ENCODE results near the gene ADAMTS7.

DNA sequence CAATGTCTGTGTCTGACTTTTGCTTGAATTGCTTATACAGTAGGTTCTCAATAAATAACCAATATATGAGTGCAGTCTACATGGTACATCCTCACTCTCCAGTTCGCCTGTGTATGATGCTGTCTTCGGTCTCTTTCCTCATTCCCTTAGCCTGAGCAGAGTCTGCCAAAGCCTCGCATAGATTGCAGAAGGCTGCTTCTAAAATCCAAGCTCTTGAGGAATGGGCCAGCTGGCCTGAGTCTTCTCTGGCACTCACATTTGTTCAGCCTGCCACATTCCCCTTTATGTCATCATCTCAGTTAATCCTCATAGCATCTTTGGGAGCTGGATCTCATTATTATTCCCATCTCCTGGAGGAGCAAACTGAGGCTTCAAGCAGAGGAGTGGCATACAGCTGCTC, 27.2 kb upstream of the ADAMTS7 start:
- TF ChIP-seq, protein P1, sequence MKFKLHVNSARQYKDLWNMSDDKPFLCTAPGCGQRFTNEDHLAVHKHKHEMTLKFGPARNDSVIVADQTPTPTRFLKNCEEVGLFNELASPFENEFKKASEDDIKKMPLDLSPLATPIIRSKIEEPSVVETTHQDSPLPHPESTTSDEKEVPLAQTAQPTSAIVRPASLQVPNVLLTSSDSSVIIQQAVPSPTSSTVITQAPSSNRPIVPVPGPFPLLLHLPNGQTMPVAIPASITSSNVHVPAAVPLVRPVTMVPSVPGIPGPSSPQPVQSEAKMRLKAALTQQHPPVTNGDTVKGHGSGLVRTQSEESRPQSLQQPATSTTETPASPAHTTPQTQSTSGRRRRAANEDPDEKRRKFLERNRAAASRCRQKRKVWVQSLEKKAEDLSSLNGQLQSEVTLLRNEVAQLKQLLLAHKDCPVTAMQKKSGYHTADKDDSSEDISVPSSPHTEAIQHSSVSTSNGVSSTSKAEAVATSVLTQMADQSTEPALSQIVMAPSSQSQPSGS (tag by site-specific recombination; IDR thresholded peaks at IDR 0.05; ENCODE audit: low read depth), result no peak
- TF ChIP-seq, protein P2, sequence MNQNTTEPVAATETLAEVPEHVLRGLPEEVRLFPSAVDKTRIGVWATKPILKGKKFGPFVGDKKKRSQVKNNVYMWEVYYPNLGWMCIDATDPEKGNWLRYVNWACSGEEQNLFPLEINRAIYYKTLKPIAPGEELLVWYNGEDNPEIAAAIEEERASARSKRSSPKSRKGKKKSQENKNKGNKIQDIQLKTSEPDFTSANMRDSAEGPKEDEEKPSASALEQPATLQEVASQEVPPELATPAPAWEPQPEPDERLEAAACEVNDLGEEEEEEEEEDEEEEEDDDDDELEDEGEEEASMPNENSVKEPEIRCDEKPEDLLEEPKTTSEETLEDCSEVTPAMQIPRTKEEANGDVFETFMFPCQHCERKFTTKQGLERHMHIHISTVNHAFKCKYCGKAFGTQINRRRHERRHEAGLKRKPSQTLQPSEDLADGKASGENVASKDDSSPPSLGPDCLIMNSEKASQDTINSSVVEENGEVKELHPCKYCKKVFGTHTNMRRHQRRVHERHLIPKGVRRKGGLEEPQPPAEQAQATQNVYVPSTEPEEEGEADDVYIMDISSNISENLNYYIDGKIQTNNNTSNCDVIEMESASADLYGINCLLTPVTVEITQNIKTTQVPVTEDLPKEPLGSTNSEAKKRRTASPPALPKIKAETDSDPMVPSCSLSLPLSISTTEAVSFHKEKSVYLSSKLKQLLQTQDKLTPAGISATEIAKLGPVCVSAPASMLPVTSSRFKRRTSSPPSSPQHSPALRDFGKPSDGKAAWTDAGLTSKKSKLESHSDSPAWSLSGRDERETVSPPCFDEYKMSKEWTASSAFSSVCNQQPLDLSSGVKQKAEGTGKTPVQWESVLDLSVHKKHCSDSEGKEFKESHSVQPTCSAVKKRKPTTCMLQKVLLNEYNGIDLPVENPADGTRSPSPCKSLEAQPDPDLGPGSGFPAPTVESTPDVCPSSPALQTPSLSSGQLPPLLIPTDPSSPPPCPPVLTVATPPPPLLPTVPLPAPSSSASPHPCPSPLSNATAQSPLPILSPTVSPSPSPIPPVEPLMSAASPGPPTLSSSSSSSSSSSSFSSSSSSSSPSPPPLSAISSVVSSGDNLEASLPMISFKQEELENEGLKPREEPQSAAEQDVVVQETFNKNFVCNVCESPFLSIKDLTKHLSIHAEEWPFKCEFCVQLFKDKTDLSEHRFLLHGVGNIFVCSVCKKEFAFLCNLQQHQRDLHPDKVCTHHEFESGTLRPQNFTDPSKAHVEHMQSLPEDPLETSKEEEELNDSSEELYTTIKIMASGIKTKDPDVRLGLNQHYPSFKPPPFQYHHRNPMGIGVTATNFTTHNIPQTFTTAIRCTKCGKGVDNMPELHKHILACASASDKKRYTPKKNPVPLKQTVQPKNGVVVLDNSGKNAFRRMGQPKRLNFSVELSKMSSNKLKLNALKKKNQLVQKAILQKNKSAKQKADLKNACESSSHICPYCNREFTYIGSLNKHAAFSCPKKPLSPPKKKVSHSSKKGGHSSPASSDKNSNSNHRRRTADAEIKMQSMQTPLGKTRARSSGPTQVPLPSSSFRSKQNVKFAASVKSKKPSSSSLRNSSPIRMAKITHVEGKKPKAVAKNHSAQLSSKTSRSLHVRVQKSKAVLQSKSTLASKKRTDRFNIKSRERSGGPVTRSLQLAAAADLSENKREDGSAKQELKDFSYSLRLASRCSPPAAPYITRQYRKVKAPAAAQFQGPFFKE (tag by site-specific recombination; IDR thresholded peaks at IDR 0.05; ENCODE audit: borderline replicate concordance), result no peak
- TF ChIP-seq, protein P3, sequence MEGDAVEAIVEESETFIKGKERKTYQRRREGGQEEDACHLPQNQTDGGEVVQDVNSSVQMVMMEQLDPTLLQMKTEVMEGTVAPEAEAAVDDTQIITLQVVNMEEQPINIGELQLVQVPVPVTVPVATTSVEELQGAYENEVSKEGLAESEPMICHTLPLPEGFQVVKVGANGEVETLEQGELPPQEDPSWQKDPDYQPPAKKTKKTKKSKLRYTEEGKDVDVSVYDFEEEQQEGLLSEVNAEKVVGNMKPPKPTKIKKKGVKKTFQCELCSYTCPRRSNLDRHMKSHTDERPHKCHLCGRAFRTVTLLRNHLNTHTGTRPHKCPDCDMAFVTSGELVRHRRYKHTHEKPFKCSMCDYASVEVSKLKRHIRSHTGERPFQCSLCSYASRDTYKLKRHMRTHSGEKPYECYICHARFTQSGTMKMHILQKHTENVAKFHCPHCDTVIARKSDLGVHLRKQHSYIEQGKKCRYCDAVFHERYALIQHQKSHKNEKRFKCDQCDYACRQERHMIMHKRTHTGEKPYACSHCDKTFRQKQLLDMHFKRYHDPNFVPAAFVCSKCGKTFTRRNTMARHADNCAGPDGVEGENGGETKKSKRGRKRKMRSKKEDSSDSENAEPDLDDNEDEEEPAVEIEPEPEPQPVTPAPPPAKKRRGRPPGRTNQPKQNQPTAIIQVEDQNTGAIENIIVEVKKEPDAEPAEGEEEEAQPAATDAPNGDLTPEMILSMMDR (tag by site-specific recombination; IDR thresholded peaks at IDR 0.05), result no peak
- no peak for TF ChIP-seq TCF7L2 (IDR thresholded peaks at IDR 0.05; ENCODE audit: borderline replicate concordance, low read depth, low read length)
- no peak for TF ChIP-seq ZBTB8A (tag by site-specific recombination; IDR thresholded peaks at IDR 0.05)
- TF ChIP-seq, protein P4, sequence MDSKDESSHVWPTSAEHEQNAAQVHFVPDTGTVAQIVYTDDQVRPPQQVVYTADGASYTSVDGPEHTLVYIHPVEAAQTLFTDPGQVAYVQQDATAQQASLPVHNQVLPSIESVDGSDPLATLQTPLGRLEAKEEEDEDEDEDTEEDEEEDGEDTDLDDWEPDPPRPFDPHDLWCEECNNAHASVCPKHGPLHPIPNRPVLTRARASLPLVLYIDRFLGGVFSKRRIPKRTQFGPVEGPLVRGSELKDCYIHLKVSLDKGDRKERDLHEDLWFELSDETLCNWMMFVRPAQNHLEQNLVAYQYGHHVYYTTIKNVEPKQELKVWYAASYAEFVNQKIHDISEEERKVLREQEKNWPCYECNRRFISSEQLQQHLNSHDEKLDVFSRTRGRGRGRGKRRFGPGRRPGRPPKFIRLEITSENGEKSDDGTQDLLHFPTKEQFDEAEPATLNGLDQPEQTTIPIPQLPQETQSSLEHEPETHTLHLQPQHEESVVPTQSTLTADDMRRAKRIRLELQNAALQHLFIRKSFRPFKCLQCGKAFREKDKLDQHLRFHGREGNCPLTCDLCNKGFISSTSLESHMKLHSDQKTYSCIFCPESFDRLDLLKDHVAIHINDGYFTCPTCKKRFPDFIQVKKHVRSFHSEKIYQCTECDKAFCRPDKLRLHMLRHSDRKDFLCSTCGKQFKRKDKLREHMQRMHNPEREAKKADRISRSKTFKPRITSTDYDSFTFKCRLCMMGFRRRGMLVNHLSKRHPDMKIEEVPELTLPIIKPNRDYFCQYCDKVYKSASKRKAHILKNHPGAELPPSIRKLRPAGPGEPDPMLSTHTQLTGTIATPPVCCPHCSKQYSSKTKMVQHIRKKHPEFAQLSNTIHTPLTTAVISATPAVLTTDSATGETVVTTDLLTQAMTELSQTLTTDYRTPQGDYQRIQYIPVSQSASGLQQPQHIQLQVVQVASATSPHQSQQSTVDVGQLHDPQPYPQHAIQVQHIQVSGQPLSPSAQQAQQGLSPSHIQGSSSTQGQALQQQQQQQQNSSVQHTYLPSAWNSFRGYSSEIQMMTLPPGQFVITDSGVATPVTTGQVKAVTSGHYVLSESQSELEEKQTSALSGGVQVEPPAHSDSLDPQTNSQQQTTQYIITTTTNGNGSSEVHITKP (tag by site-specific recombination; IDR thresholded peaks at IDR 0.05), result no peak
